Duodenal mucosa (tissue), 2 donors: ENCODE data around the gene UACA.

Experiments used
- H3K27ac ChIP-seq: one replicate; pipeline ENCODE4 v1.7.0; 2013; ENCODE audit warnings: low read depth, low read length
- H3K27me3 ChIP-seq, 2 donors: one replicate each; pipeline ENCODE4 v1.7.0; 2013; ENCODE audit warnings: low read length in 2 of 2, control low read depth in 1 of 2; ENCODE audit not compliant: insufficient read depth in 2 of 2, control insufficient read depth in 1 of 2
- H3K36me3 ChIP-seq, 2 donors: one replicate each; pipeline ENCODE4 v1.7.0; 2013; ENCODE audit warnings: low read length in 2 of 2, control low read depth in 1 of 2; ENCODE audit not compliant: insufficient read depth in 2 of 2, control insufficient read depth in 1 of 2
- H3K4me1 ChIP-seq, 2 donors: one replicate each; pipeline ENCODE4 v1.7.0; 2013; ENCODE audit warnings: low read length in 2 of 2, control low read depth in 1 of 2; ENCODE audit not compliant: insufficient read depth in 2 of 2, control insufficient read depth in 1 of 2
- H3K4me3 ChIP-seq, 2 donors: one replicate each; pipeline ENCODE4 v1.7.0; 2013; ENCODE audit warnings: low read length in 2 of 2, low read depth in 1 of 2
- H3K9ac ChIP-seq, 2 donors: one replicate each; pipeline ENCODE4 v1.7.0; 2013; ENCODE audit warnings: low read length in 2 of 2, low read depth in 1 of 2
- H3K9me3 ChIP-seq, 2 donors: one replicate each; pipeline ENCODE4 v1.7.0; 2013; ENCODE audit warnings: low read length in 2 of 2, control low read depth in 1 of 2; ENCODE audit not compliant: control insufficient read depth in 1 of 2

The UACA gene

GRCh38 chr15:70796516-70797310 is 33.4 kb upstream of the UACA start:
- Histone ChIP-seq H3K4me3 (no peak overlapping the region), H3K9ac (no peak overlapping the region), H3K27ac (no peak overlapping the region), H3K27me3 (no peaks in the 10 kb centered on the region), H3K4me1 (no peaks in the 10 kb centered on the region), H3K9me3 (no peaks in the 10 kb centered on the region), H3K36me3 (no peaks in the 10 kb centered on the region)

GRCh38 chr15:70795311-70795665 is 31.9 kb upstream of the UACA start:
- Histone ChIP-seq H3K4me3 (no peak overlapping the region), H3K27ac (no peak overlapping the region), H3K4me1 (no peaks in the 10 kb centered on the region), H3K9ac (no peak overlapping the region), H3K9me3 (no peaks in the 10 kb centered on the region), H3K27me3 (no peaks in the 10 kb centered on the region), H3K36me3 (no peaks in the 10 kb centered on the region)

GRCh38 chr15:70794596-70795310 is 31.4 kb upstream of the UACA start:
- Histone ChIP-seq H3K9me3 (no peaks in the 10 kb centered on the region), H3K27me3 (no peaks in the 10 kb centered on the region), H3K4me3 (no peak overlapping the region), H3K9ac (no peak overlapping the region), H3K27ac (no peak overlapping the region), H3K36me3 (no peaks in the 10 kb centered on the region), H3K4me1 (no peaks in the 10 kb centered on the region)

- no peak overlapping the region for H3K9ac ChIP-seq
- H3K9me3 ChIP-seq: no peaks in the 10 kb centered on the region
- no peak overlapping the region for H3K4me3 ChIP-seq
- peaks cover 0 to 2% of the 10 kb centered on the region in 2 donors for H3K4me1 ChIP-seq
- no peak overlapping the region for H3K27ac ChIP-seq
- no peaks in the 10 kb centered on the region for H3K27me3 ChIP-seq
- H3K36me3 ChIP-seq: no peaks in the 10 kb centered on the region
Measured at GRCh38 chr15:70793694-70794093, 30.3 kb upstream of the UACA start.

- Histone ChIP-seq H3K4me1 (peaks cover 8% of the 10 kb centered on the region in 2 donors), H3K27ac (no peak overlapping the region), H3K4me3 (no peak overlapping the region), H3K27me3 (no peaks in the 10 kb centered on the region), H3K36me3 (no peaks in the 10 kb centered on the region), H3K9ac (no peak overlapping the region), H3K9me3 (no peaks in the 10 kb centered on the region)
Measured at GRCh38 chr15:70792171-70792573, 28.8 kb upstream of the UACA start.

- no peak overlapping the region for H3K27ac ChIP-seq
- H3K36me3 ChIP-seq: no peaks in the 10 kb centered on the region
- no peak overlapping the region for H3K4me3 ChIP-seq
- H3K27me3 ChIP-seq: no peaks in the 10 kb centered on the region
- H3K4me1 ChIP-seq: peaks cover 8% of the 10 kb centered on the region in 2 donors
- no peaks in the 10 kb centered on the region for H3K9me3 ChIP-seq
- no peak overlapping the region for H3K9ac ChIP-seq
Measured at GRCh38 chr15:70791259-70791658, 27.9 kb upstream of the UACA start.

DNA sequence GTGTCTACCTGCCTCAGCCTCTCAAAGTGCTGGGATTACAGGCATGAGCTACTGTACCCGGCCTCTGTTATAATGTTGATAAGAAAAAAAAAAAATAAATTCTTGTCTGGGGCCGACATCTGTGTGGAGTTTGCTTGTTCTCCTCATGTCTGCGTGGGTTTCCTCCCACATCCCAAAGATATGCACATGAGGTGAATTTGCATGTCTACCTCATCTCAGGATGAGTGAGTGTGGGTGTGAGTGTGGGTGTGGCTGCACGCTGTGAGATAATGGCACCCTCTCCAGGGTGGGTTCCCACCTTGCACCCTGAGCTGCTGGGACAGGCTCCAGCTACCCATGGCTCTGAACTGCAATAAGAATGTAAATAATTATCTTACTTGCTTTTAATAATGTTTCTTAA is 25.9 kb upstream of the UACA start:
- H3K27me3 ChIP-seq: no peaks in the 10 kb centered on the region
- H3K9me3 ChIP-seq: no peaks in the 10 kb centered on the region
- H3K9ac ChIP-seq: no peak overlapping the region
- no peak overlapping the region for H3K4me3 ChIP-seq
- H3K27ac ChIP-seq: no peak overlapping the region
- peaks cover 8 to 13% of the 10 kb centered on the region in 2 donors for H3K4me1 ChIP-seq
- no peaks in the 10 kb centered on the region for H3K36me3 ChIP-seq

DNA sequence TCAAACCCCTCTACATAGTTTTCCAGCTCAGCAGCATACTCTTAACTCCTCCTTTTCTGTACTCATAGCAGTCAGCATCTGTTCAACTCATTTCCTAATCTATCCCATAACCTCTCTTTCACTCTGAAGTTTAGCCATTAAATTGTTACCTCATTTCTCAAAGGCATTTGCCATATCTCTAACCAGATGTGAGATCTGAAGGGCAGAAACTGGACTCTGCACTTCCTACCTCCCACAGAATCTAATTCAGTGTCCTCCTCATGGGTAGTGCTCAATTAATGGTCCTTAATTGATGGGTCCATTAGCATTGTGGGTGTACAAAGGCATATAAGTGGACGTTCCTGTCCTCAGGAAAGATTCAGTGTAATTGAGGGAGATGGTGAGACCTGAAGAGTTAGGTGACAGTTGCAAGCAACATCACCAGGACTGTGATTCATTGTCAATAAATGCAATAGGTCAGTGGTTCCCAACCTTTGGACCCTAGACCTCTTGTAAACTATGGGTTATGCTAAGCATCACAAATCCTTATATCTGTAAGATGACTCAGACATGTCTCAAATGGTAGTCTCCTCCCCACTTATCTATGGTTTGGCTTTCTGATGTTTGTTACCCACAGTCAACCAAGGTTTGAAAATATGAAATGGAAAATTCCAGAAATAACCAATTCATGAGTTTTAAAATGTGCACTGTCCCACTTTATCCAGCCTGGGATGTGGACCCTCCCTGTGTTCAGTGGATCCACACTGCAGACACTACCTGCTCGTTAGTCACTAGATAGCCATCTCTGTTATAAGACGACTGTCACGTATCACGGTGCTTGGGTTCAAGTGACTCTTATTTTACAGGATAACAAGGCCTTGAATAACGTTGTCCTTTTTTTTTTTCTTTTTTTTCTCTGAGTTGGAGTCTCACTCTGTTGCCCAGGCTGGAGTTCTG is 25.0 kb upstream of the UACA start:
- Histone ChIP-seq H3K9me3 (no peaks in the 10 kb centered on the region), H3K36me3 (no peaks in the 10 kb centered on the region), H3K27me3 (no peaks in the 10 kb centered on the region), H3K4me1 (peaks cover 15 to 18% of the 10 kb centered on the region in 2 donors), H3K27ac (no peak overlapping the region), H3K4me3 (no peak overlapping the region), H3K9ac (no peak overlapping the region)

- H3K9ac ChIP-seq: no peak overlapping the region
Measured at GRCh38 chr15:70786996-70787395, 23.6 kb upstream of the UACA start.

DNA sequence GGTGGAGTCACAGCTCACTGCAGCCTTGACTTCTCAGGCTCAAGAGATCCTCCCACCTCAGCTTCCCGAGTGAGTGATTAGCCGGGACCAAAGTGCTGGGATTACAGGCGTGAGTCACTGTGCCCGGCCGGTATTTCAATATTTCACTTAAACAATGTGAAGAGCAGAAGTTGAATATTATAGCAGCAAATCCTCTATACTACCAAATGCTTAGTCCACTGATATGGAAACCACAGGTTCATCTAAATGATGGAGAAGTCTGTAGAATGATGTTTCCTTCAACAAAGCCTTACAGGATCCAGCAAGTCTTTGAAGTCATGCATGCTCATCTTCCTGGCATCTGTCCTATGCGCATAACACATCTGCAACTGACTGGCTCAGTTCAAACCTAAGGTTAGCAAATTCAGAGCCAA is 20.3 kb upstream of the UACA start:
- Histone ChIP-seq H3K9ac (no peak overlapping the region), H3K4me1 (peaks cover 13 to 23% of the 10 kb centered on the region in 2 donors), H3K36me3 (no peaks in the 10 kb centered on the region), H3K4me3 (no peak overlapping the region), H3K9me3 (no peaks in the 10 kb centered on the region), H3K27ac (no peak overlapping the region), H3K27me3 (no peaks in the 10 kb centered on the region)

More at GRCh38 chr15:70786996-70787395, 23.6 kb upstream of the UACA start:
- Histone ChIP-seq H3K36me3 (no peaks in the 10 kb centered on the region), H3K9me3 (no peaks in the 10 kb centered on the region), H3K4me1 (peaks cover 15 to 18% of the 10 kb centered on the region in 2 donors), H3K27me3 (no peaks in the 10 kb centered on the region), H3K27ac (no peak overlapping the region), H3K4me3 (no peak overlapping the region)
